Measurements from ENCODE around the gene KLHL30. TPM values are rescaled to one million over a fixed set of nuclear protein-coding genes. Genes with fewer than 3 reads are reported as not detected.
A peak's percentile ranks its signal among the peaks of the same experiment; 100 is the strongest.

The KLHL30 gene
- total RNA-seq, 3 donors from 2014 or later = 0.15 to 0.98 (median 0.32) TPM

DNA sequence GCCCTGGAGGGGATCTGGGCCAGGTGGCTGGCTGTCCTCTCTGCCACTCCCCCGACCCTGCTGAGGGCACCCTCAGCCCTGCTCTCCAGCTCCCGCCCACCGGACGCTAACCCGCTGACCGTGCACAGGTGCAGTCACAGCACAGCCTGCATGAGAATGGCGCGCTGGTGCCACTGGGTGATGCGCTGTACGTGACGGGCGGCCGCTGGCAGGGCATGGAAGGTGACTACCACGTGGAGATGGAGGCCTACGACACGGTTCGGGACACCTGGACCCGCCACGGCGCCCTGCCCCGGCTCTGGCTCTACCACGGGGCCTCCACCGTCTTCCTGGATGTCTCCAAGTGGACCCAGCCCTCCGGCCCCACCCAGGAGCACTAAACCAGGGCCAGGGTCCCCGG is 12.2 kb downstream of the KLHL30 start:
- DNase-seq (ENCODE audit: low spot score in 2 of 2) = no peak
- intact Hi-C loops (cut with DNase I; ENCODE audit: low total_unique reads) = no loop called here

GRCh38 chr2:238151205-238151604 is 12.7 kb downstream of the KLHL30 start:
- TF ChIP-seq POLR2AphosphoS5 (IDR thresholded peaks at IDR 0.05) (no peak), CTCF (IDR thresholded peaks at IDR 0.05) (no peak), POLR2A (IDR thresholded peaks at IDR 0.05) (no peak)
- no peak for DNase-seq (ENCODE audit: low spot score in 2 of 2)
- H3K27me3 ChIP-seq = no peaks in the 10 kb centered on the region
- H3K27ac ChIP-seq = no peak overlapping the region
- H3K9me3 ChIP-seq = no peaks in the 10 kb centered on the region
- H3K36me3 ChIP-seq = no peaks in the 10 kb centered on the region
- H3K4me1 ChIP-seq = no peaks in the 10 kb centered on the region
- intact Hi-C loops (cut with DNase I; ENCODE audit: low total_unique reads) = no loop called here
- no peak overlapping the region for H3K4me3 ChIP-seq

More for the DNA sequence above, 12.2 kb downstream of the KLHL30 start:
- H3K4me3 ChIP-seq = no peak overlapping the region
- TF ChIP-seq POLR2AphosphoS5 (IDR thresholded peaks at IDR 0.05) = no peak
- TF ChIP-seq CTCF (IDR thresholded peaks at IDR 0.05) = no peak
- no peak for TF ChIP-seq POLR2A (IDR thresholded peaks at IDR 0.05)
- H3K27ac ChIP-seq = no peak overlapping the region
- no peaks in the 10 kb centered on the region for H3K4me1 ChIP-seq
- no peaks in the 10 kb centered on the region for H3K36me3 ChIP-seq
- no peaks in the 10 kb centered on the region for H3K9me3 ChIP-seq
- H3K27me3 ChIP-seq = no peaks in the 10 kb centered on the region

DNA sequence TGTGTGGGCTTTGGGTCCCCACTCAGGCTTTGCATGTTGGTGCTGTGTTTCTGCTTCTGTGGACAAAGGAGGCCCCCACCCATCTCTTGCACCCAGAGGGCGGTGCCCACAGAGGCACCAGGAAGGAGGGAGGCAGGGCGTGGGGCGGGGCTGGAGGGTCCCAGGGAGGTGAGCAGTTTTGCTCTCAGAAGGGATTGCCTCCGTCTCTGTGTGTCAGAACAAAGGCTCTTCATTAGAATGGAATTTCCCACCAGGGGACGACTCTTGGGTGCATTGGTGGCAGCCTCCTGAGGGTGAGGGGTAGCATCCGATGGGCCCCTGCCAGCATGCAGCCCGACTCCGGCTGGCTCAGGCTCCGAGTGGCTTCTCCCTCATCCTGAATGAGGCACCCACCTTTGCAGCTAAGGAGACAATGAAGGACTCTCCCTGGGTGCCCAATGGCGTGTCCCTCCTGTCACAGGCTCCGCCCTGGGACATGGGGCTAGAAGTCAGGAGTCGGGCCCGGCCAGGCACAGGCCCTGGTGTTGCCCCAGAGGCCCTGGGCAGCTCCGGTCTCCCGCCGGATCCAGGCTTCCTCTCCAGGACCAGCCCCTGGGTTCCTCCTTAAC is 13.3 kb downstream of the KLHL30 start:
- intact Hi-C loops (cut with DNase I; ENCODE audit: low total_unique reads) = no loop called here
- Histone ChIP-seq H3K9me3 (no peaks in the 10 kb centered on the region), H3K4me1 (no peaks in the 10 kb centered on the region), H3K27me3 (no peaks in the 10 kb centered on the region), H3K27ac (no peak overlapping the region), H3K36me3 (no peaks in the 10 kb centered on the region), H3K4me3 (no peak overlapping the region)
- DNase-seq (ENCODE audit: low spot score in 2 of 2) = no peak
- TF ChIP-seq POLR2AphosphoS5 (IDR thresholded peaks at IDR 0.05) (no peak), POLR2A (IDR thresholded peaks at IDR 0.05) (no peak), CTCF (IDR thresholded peaks at IDR 0.05) (no peak)

DNA sequence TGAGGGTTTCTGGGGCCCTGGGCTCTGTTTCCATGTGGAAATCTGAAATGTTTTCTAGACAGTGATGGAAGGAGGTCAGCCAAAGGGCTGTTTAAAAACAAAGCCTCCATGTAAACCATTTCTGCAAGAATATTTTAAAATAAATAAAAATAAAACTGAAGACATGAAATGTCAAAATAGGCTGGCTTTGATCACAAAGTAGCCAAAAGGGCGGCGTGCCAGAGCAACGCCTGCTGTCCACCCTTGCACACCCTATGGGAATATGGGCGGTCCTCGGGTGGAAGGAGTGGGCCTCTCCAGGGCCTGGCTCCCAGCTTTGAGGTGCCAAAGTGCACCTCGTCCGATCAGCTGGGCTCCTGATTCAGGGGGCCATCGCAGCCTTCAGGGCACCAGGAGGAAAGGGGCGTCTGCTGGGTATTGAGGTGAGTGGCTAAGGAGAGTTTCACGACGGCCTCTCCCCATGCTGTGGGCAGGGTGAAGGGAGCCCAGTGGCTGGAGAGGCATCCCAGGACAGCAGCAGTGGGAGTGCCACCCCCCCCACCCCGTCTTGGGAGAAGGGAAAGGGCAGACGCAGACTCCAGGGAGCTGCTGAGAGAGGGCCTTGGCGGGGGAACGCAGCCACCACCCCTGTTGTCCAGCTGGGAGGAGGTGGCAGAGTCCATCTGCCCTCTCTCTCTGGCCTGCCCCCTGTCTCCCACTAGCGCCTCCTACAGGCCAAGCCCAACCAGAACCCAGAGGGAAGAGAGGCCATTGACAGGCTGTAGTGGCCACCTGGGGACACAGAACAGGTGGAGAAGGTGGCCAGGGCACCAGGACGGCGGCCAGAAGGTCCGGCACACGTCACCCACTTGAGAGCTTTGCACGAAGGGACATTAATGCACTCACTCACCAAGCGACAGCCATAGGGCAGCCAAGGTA is 14.6 kb downstream of the KLHL30 start:
- TF ChIP-seq POLR2AphosphoS5 (IDR thresholded peaks at IDR 0.05) (no peak), CTCF (IDR thresholded peaks at IDR 0.05) (no peak), POLR2A (IDR thresholded peaks at IDR 0.05) (no peak)
- intact Hi-C loops (cut with DNase I; ENCODE audit: low total_unique reads) = no loop called here

DNA sequence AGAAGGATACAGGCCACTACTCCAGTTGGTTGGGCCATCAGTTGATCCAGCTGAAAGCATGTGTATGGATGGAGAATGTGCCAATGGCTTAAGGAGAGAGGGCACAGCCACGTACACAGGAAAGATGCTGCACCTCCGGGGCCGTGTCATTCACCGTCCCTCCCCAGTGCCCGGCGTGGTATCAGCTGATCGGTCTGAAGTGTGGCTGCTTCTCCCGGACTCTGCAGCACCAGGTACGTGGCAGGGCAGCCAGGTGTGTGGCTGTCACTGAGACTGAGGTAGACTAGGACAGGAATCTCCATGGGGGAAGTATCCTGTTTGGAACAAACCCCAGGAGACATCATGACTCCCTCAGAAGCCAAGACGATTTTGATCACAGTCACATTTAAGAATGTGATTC is 16.1 kb downstream of the KLHL30 start:
- TF ChIP-seq POLR2AphosphoS5 (IDR thresholded peaks at IDR 0.05) (no peak), CTCF (IDR thresholded peaks at IDR 0.05) (no peak), POLR2A (IDR thresholded peaks at IDR 0.05) (no peak)

More for the DNA sequence above, 14.6 kb downstream of the KLHL30 start:
- H3K9me3 ChIP-seq = no peaks in the 10 kb centered on the region
- no peak overlapping the region for H3K4me3 ChIP-seq
- DNase-seq (ENCODE audit: low spot score in 2 of 2) = no peak
- peak overlapping the region in 1 of 2 donors; percentile 22 for H3K27ac ChIP-seq
- H3K36me3 ChIP-seq = no peaks in the 10 kb centered on the region
- H3K4me1 ChIP-seq = no peaks in the 10 kb centered on the region
- H3K27me3 ChIP-seq = no peaks in the 10 kb centered on the region

More for the DNA sequence above, 16.1 kb downstream of the KLHL30 start:
- no peak overlapping the region for H3K27ac ChIP-seq
- no peak overlapping the region for H3K4me3 ChIP-seq
- no peaks in the 10 kb centered on the region for H3K4me1 ChIP-seq
- intact Hi-C loops (cut with DNase I; ENCODE audit: low total_unique reads) = no loop called here
- peaks cover 0 to 4% of the 10 kb centered on the region in 2 donors for H3K27me3 ChIP-seq
- no peaks in the 10 kb centered on the region for H3K36me3 ChIP-seq
- no peaks in the 10 kb centered on the region for H3K9me3 ChIP-seq
- DNase-seq (ENCODE audit: low spot score in 2 of 2) = no peak

Measured in breast epithelium (tissue), 4 donors.